HepG2 (cell line): ENCODE measurements around the gene AAMP. TPM values are rescaled to one million over a fixed set of nuclear protein-coding genes. Genes with fewer than 3 reads are reported as not detected.
A peak's percentile ranks its signal among the peaks of the same experiment; 100 is the strongest.

Experiments
- BCLAF1 ChIP-seq: fragments of 450-650 bp; IDR thresholded peaks from 2 replicates; pipeline ENCODE4 v1.6.1; 2017; ENCODE audit warnings: mild to moderate bottlenecking
- BHLHE40 ChIP-seq: IDR thresholded peaks from 2 replicates; pipeline ENCODE4 v1.6.1; 2011; ENCODE audit warnings: low read length, improper control_type of control experiment
- BRD4 ChIP-seq: sonication (generic); formaldehyde crosslinking; IDR thresholded peaks from 2 replicates; pipeline ENCODE4 v1.4.0; 2020; ENCODE audit warnings: missing genetic modification reagents
- CEBPB ChIP-seq: IDR thresholded peaks from 2 replicates; pipeline ENCODE4 v1.6.1; 2011; ENCODE audit warnings: low read depth, low read length, improper control_type of control experiment, borderline replicate concordance
- DMTF1 ChIP-seq: sonication (generic); formaldehyde crosslinking; IDR thresholded peaks from 2 replicates; pipeline ENCODE4 v1.4.0; 2020; ENCODE audit warnings: mild to moderate bottlenecking, missing genetic modification reagents
- EHMT2 ChIP-seq: fragments of 200-600 bp; sonication (generic); IDR thresholded peaks from 2 replicates; pipeline ENCODE4 v1.7.0; 2017; ENCODE audit warnings: antibody characterized with exemption, low read depth, low read length, borderline replicate concordance
- FOSL1 ChIP-seq: sonication (generic); formaldehyde crosslinking; IDR thresholded peaks from 2 replicates; pipeline ENCODE4 v1.9.0; 2021; ENCODE audit warnings: missing genetic modification reagents, borderline replicate concordance
- HMG20A ChIP-seq: IDR thresholded peaks from 2 replicates; pipeline ENCODE4 v1.6.1; 2016; ENCODE audit warnings: borderline replicate concordance
- MNT ChIP-seq: fragments of 450-650 bp; IDR thresholded peaks from 2 replicates; pipeline ENCODE4 v1.6.1; 2016
- NFE2 ChIP-seq: sonication (generic); formaldehyde crosslinking; IDR thresholded peaks from 2 replicates; pipeline ENCODE4 v1.4.0; 2020; ENCODE audit warnings: missing genetic modification reagents
- PAWR ChIP-seq: sonication (generic); formaldehyde crosslinking; IDR thresholded peaks from 2 replicates; pipeline ENCODE4 v1.4.0; 2020; ENCODE audit warnings: missing genetic modification reagents, mild to moderate bottlenecking, borderline replicate concordance
- PCBP1 ChIP-seq: fragments of 200-400 bp; formaldehyde crosslinking; IDR thresholded peaks from 2 replicates; pipeline ENCODE4 v1.6.1; 2017; ENCODE audit warnings: mild to moderate bottlenecking, low read depth, low read length, borderline replicate concordance
- RFXANK ChIP-seq: IDR thresholded peaks from 2 replicates; pipeline ENCODE4 v1.6.1; 2016
- SOX13 ChIP-seq, 3 experiments: fragments of 450-650 bp in 1 of 3; sonication (generic) in 1 of 3; formaldehyde crosslinking in 1 of 3; IDR thresholded peaks in 2 of 3; conservative IDR thresholded peaks in 1 of 3; 2 replicates each; pipeline versions ENCODE4 v1.5.0 to v1.6.1; 2016 to 2020; ENCODE audit warnings: antibody characterized with exemption in 1 of 3, mild to moderate bottlenecking in 1 of 3, missing compliant biosample characterization in 1 of 3, missing genetic modification reagents in 1 of 3, moderate library complexity in 1 of 3
- SRY ChIP-seq: sonication (generic); formaldehyde crosslinking; IDR thresholded peaks from 2 replicates; pipeline ENCODE4 v1.8.0; 2022; ENCODE audit warnings: mild to moderate bottlenecking, missing genetic modification reagents
- ZFY ChIP-seq: sonication (generic); formaldehyde crosslinking; IDR thresholded peaks from 2 replicates; pipeline ENCODE4 v1.4.0; 2020; ENCODE audit warnings: missing genetic modification reagents
- ZNF33A ChIP-seq: sonication (generic); formaldehyde crosslinking; IDR thresholded peaks from 2 replicates; pipeline ENCODE4 v1.5.1; 2020; ENCODE audit warnings: missing genetic modification reagents, mild to moderate bottlenecking, moderate library complexity, borderline replicate concordance
- ZNF670 ChIP-seq: sonication (generic); formaldehyde crosslinking; IDR thresholded peaks from 2 replicates; pipeline ENCODE4 v1.8.0; 2022; ENCODE audit warnings: mild to moderate bottlenecking, missing genetic modification reagents, borderline replicate concordance
- ZNF672 ChIP-seq: sonication (generic); formaldehyde crosslinking; IDR thresholded peaks from 2 replicates; pipeline ENCODE4 v1.8.1; 2022; ENCODE audit warnings: missing genetic modification reagents
- ZNF766 ChIP-seq: sonication (generic); formaldehyde crosslinking; IDR thresholded peaks from 2 replicates; pipeline ENCODE4 v1.5.0; 2020; ENCODE audit warnings: missing genetic modification reagents, borderline replicate concordance
- ZNF83 ChIP-seq: sonication (generic); formaldehyde crosslinking; IDR thresholded peaks from 2 replicates; pipeline ENCODE4 v1.4.0; 2020; ENCODE audit warnings: missing genetic modification reagents, mild to moderate bottlenecking, borderline replicate concordance
- ZSCAN20 ChIP-seq: sonication (generic); formaldehyde crosslinking; IDR thresholded peaks from 2 replicates; pipeline ENCODE4 v1.4.0; 2020; ENCODE audit warnings: missing genetic modification reagents, mild to moderate bottlenecking, borderline replicate concordance
- ZSCAN21 ChIP-seq: sonication (generic); formaldehyde crosslinking; IDR thresholded peaks from 2 replicates; pipeline ENCODE4 v1.8.0; 2022; ENCODE audit warnings: mild to moderate bottlenecking, missing genetic modification reagents, moderate library complexity, borderline replicate concordance
- polyA plus RNA-seq, 8 experiments: library from polyadenylated mRNA; depleted of rRNA in 3 of 8; stranded (reverse) in 7 of 8; unstranded in 1 of 8; fragments of >200 nt; fragmentation: Illumina TruSeq in 4 of 8; extraction: Trizol in 4 of 8; gene quantifications; 2 replicates each; pipeline versions ENCODE4 v1.2.1 to v1.2.3, GENCODE V29; 2011 to 2016; ENCODE audit warnings: low read depth in 4 of 8, missing spikeins in 1 of 8, mixed read lengths in 1 of 8; ENCODE audit not compliant: insufficient read depth in 1 of 8
- total RNA-seq, 5 experiments: library from RNA; depleted of rRNA; stranded (reverse); fragments of >200 nt; fragmentation: Illumina TruSeq; extraction: Trizol; gene quantifications; 2 replicates each; pipeline ENCODE4 v1.2.3, GENCODE V29; 2016; ENCODE audit warnings: low read depth in 1 of 5

AAMP gene
- total and polyA plus RNA-seq, 2 of the 13 experiments (the other 11 are each of a cell fraction or from before 2014, with no cell fraction given): 110 to 186 TPM

GRCh38 chr2:218269900-218270720, at the start of gene AAMP, which contains the start of gene PNKD (continued):
- TF ChIP-seq MNT: peak; percentile 90
- TF ChIP-seq HMG20A: no peak; the same call in 1 of the 2 replicates
- no peak for TF ChIP-seq PAWR (CRISPR knock-in tag)
- TF ChIP-seq ZSCAN20 (CRISPR knock-in tag): peak; percentile 73; the same call in 1 of the 2 replicates
- TF ChIP-seq ZNF670: 0 out of 2 replicates have a peak, but pooled peaks have one; percentile 76
- peak; percentile 81; the same call in 1 of the 2 replicates for TF ChIP-seq BRD4 (CRISPR knock-in tag)
- no peak for TF ChIP-seq BHLHE40
- TF ChIP-seq ZSCAN21 (CRISPR knock-in tag): peak; percentile 79; the same call in 1 of the 2 replicates
- no peak for TF ChIP-seq ZNF83 (CRISPR knock-in tag)
- TF ChIP-seq FOSL1 (CRISPR knock-in tag): no peak
- no peak for TF ChIP-seq ZNF672 (CRISPR knock-in tag)
- peak; percentile 61; the same call in 1 of the 2 replicates for TF ChIP-seq CEBPB
- peak; percentile 75; the same call in 1 of the 2 replicates for TF ChIP-seq RFXANK
- TF ChIP-seq ZNF766: no peak
- TF ChIP-seq EHMT2: no peak
- no peak for TF ChIP-seq SRY (CRISPR knock-in tag)
- TF ChIP-seq ZFY (CRISPR knock-in tag): peak; percentile 97
- TF ChIP-seq NFE2 (CRISPR knock-in tag): no peak
- TF ChIP-seq DMTF1 (CRISPR knock-in tag): no peak
- TF ChIP-seq SOX13 (IDR thresholded peaks at IDR 0.05): no peak
- no peak; a peak in 1 of 4 replicates for TF ChIP-seq SOX13 (CRISPR knock-in tag; conservative IDR thresholded peaks at IDR 0.05 in 1 of 2, IDR thresholded peaks at IDR 0.05 in 1 of 2)
- TF ChIP-seq ZNF33A: no peak; the same call in 1 of the 2 replicates
- no peak for TF ChIP-seq BCLAF1
- TF ChIP-seq PCBP1: peak; percentile 89
